Measurements from ENCODE around the gene PLEKHG5.

- TF ChIP-seq POLR2A (IDR thresholded peaks at IDR 0.05), result no peak
- TF ChIP-seq, protein P1, sequence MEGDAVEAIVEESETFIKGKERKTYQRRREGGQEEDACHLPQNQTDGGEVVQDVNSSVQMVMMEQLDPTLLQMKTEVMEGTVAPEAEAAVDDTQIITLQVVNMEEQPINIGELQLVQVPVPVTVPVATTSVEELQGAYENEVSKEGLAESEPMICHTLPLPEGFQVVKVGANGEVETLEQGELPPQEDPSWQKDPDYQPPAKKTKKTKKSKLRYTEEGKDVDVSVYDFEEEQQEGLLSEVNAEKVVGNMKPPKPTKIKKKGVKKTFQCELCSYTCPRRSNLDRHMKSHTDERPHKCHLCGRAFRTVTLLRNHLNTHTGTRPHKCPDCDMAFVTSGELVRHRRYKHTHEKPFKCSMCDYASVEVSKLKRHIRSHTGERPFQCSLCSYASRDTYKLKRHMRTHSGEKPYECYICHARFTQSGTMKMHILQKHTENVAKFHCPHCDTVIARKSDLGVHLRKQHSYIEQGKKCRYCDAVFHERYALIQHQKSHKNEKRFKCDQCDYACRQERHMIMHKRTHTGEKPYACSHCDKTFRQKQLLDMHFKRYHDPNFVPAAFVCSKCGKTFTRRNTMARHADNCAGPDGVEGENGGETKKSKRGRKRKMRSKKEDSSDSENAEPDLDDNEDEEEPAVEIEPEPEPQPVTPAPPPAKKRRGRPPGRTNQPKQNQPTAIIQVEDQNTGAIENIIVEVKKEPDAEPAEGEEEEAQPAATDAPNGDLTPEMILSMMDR (IDR thresholded peaks at IDR 0.05), result no peak
Observed at GRCh38 chr1:6519491-6519934, 28.0 kb upstream of the PLEKHG5 start.

Data from esophagus squamous epithelium (tissue), 4 donors.